Astrocyte (in vitro differentiated cells and primary cell): Measurements from ENCODE around the gene DCC. TPM values are rescaled to one million over a fixed set of nuclear protein-coding genes. Genes with fewer than 3 reads are reported as not detected.

Experiments
- DNase-seq: peaks from one replicate; pipeline ENCODE4 v3.0.0-alpha.2; 2010; ENCODE audit warnings: low read depth
- FAIRE-seq: peaks from 2 replicates; lab custom pipeline; 2011; peaks lifted over from hg19 to GRCh38; lab: Jason Lieb, UNC
- H2AFZ ChIP-seq: 2 replicates; pipeline ENCODE4 v1.6.0; 2012; ENCODE audit warnings: low read depth, low read length, inconsistent platforms
- H3K27ac ChIP-seq: 2 replicates; pipeline ENCODE4 v1.5.1; 2011; ENCODE audit warnings: low read depth, low read length, inconsistent platforms
- H3K27me3 ChIP-seq: 2 replicates; pipeline ENCODE4 v1.6.0; 2011; ENCODE audit warnings: low read length, inconsistent platforms; ENCODE audit not compliant: insufficient read depth
- H3K36me3 ChIP-seq: 2 replicates; pipeline ENCODE4 v1.5.1; 2011; ENCODE audit warnings: low read length, inconsistent platforms; ENCODE audit not compliant: insufficient read depth
- H3K4me1 ChIP-seq: 2 replicates; pipeline ENCODE4 v1.5.1; 2011; ENCODE audit warnings: low read length, inconsistent platforms; ENCODE audit not compliant: insufficient read depth
- H3K4me2 ChIP-seq: 2 replicates; pipeline ENCODE4 v1.6.0; 2012; ENCODE audit warnings: low read length, inconsistent platforms
- H3K4me3 ChIP-seq: 2 replicates; pipeline ENCODE4 v1.5.1; 2011; ENCODE audit warnings: low read depth, mild to moderate bottlenecking, low read length, inconsistent platforms; ENCODE audit not compliant: insufficient read depth
- H3K79me2 ChIP-seq: 2 replicates; pipeline ENCODE4 v1.6.0; 2012; ENCODE audit warnings: mild to moderate bottlenecking, low read length, inconsistent platforms; ENCODE audit not compliant: insufficient read depth
- H3K9ac ChIP-seq: 2 replicates; pipeline ENCODE4 v1.6.0; 2012; ENCODE audit warnings: mild to moderate bottlenecking, low read length, inconsistent platforms
- H3K9me3 ChIP-seq: 2 replicates; pipeline ENCODE4 v1.5.1; 2012; ENCODE audit warnings: low read depth, mild to moderate bottlenecking, low read length, inconsistent platforms; ENCODE audit not compliant: insufficient read depth
- H4K20me1 ChIP-seq: 2 replicates; pipeline ENCODE4 v1.6.0; 2012; ENCODE audit warnings: low read length, inconsistent platforms; ENCODE audit not compliant: insufficient read depth
- H3K27ac Mint-ChIP-seq: one replicate; pipeline ENCODE4 v1.8.0; 2021; ENCODE audit warnings: mild to moderate bottlenecking, mixed read lengths; ENCODE audit not compliant: unreplicated experiment
- H3K27me3 Mint-ChIP-seq: one replicate; pipeline ENCODE4 v1.8.0; 2021; ENCODE audit warnings: low read depth, mixed read lengths; ENCODE audit not compliant: unreplicated experiment
- H3K36me3 Mint-ChIP-seq: one replicate; pipeline ENCODE4 v1.8.0; 2021; ENCODE audit warnings: low read depth, mixed read lengths; ENCODE audit not compliant: unreplicated experiment
- H3K4me1 Mint-ChIP-seq: one replicate; pipeline ENCODE4 v1.8.0; 2021; ENCODE audit warnings: low read depth, mixed read lengths; ENCODE audit not compliant: unreplicated experiment
- H3K4me3 Mint-ChIP-seq: one replicate; pipeline ENCODE4 v1.8.0; 2021; ENCODE audit warnings: mild to moderate bottlenecking, moderate library complexity, mixed read lengths; ENCODE audit not compliant: unreplicated experiment
- H3K9me3 Mint-ChIP-seq: one replicate; pipeline ENCODE4 v1.8.0; 2021; ENCODE audit warnings: mild to moderate bottlenecking, mixed read lengths; ENCODE audit not compliant: unreplicated experiment
- CTCF ChIP-seq: IDR thresholded peaks from 2 replicates; pipeline ENCODE4 v1.5.1; 2011; ENCODE audit warnings: low read depth, mild to moderate bottlenecking, inconsistent platforms, low read length, moderate library complexity; ENCODE audit not compliant: insufficient read depth
- EZH2 ChIP-seq: IDR thresholded peaks from 2 replicates; pipeline ENCODE4 v1.6.1; 2012; ENCODE audit warnings: mild to moderate bottlenecking, low read length, inconsistent platforms; ENCODE audit not compliant: insufficient read depth
- total RNA-seq: library from RNA; stranded (reverse); gene quantifications from 2 replicates; pipeline ENCODE4 v1.2.1, GENCODE V29; 2021

Gene DCC
- total RNA-seq, 1 donor from 2014 or later = 2.6 TPM

GRCh38 chr18:52861558-52861957, 521.6 kb downstream of the DCC start:
- DNase-seq = no peak
- H4K20me1 ChIP-seq = no peaks in the 10 kb centered on the region
- no peak overlapping the region for H3K27ac ChIP-seq
- no peaks in the 10 kb centered on the region for H3K9me3 ChIP-seq
- no peak for TF ChIP-seq EZH2
- no peak for TF ChIP-seq CTCF
- no peaks in the 10 kb centered on the region for H3K36me3 ChIP-seq
- Mint-ChIP-seq H3K4me1 (no peaks in the 10 kb centered on the region), H3K4me3 (no peak overlapping the region), H3K9me3 (no peaks in the 10 kb centered on the region), H3K27me3 (no peaks in the 10 kb centered on the region), H3K27ac (no peak overlapping the region), H3K36me3 (no peaks in the 10 kb centered on the region)
- H3K9ac ChIP-seq = no peak overlapping the region
- H3K4me2 ChIP-seq = no peak overlapping the region
- H3K4me3 ChIP-seq = no peak overlapping the region
- H3K4me1 ChIP-seq = no peaks in the 10 kb centered on the region
- FAIRE-seq = no peak
- H3K79me2 ChIP-seq = no peaks in the 10 kb centered on the region
- H2AFZ ChIP-seq = no peak overlapping the region
- no peaks in the 10 kb centered on the region for H3K27me3 ChIP-seq

GRCh38 chr18:52869349-52869923, 529.4 kb downstream of the DCC start:
- no peaks in the 10 kb centered on the region for H3K4me1 ChIP-seq
- H3K9ac ChIP-seq = no peak overlapping the region
- no peaks in the 10 kb centered on the region for H3K36me3 ChIP-seq
- Mint-ChIP-seq H3K4me1 (no peaks in the 10 kb centered on the region), H3K27me3 (no peaks in the 10 kb centered on the region), H3K9me3 (no peaks in the 10 kb centered on the region), H3K4me3 (no peak overlapping the region), H3K27ac (no peak overlapping the region), H3K36me3 (no peaks in the 10 kb centered on the region)
- no peaks in the 10 kb centered on the region for H3K27me3 ChIP-seq
- no peak overlapping the region for H3K4me2 ChIP-seq
- H3K27ac ChIP-seq = no peak overlapping the region
- no peak for TF ChIP-seq CTCF
- DNase-seq (no peak), FAIRE-seq (no peak)
- H3K4me3 ChIP-seq = no peak overlapping the region
- H4K20me1 ChIP-seq = no peaks in the 10 kb centered on the region
- no peak overlapping the region for H2AFZ ChIP-seq
- H3K79me2 ChIP-seq = no peaks in the 10 kb centered on the region
- no peaks in the 10 kb centered on the region for H3K9me3 ChIP-seq
